GM21360 (cell line): ENCODE data around the gene RASAL2.
A peak's percentile ranks its signal among the peaks of the same experiment; 100 is the strongest.
"Not testable (repeated sequence)": the region's sequence is repeated elsewhere in the genome, so short reads cannot be mapped to it uniquely, and the experiment has no call there.

Experiments used
- ATAC-seq: cut with Tn5 transposase; IDR thresholded peaks from one replicate; pipeline ENCODE4 v1.9.1; 2021; ENCODE audit warnings: mild to moderate bottlenecking, moderate library complexity; ENCODE audit not compliant: unreplicated experiment

Gene RASAL2

DNA sequence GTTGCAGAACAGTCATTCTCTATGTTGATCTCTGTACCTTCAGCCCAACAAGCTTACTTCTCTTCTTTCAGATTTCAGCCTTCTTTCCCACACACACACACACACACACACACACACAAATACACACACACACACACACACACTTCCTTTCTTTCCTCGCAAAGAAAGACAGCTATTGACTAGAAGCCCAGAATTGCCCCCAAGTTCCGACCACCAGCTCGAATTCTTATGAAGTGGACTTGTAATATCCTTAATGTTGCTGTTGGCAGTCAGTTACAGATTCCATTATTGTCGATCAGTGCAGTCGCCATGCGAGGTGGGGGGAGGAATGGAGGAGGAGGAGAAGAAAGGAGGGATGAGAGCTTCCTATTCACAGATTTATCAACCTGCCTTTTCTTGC lies 277.3 kb downstream of the RASAL2 start:
- no peak for ATAC-seq

DNA sequence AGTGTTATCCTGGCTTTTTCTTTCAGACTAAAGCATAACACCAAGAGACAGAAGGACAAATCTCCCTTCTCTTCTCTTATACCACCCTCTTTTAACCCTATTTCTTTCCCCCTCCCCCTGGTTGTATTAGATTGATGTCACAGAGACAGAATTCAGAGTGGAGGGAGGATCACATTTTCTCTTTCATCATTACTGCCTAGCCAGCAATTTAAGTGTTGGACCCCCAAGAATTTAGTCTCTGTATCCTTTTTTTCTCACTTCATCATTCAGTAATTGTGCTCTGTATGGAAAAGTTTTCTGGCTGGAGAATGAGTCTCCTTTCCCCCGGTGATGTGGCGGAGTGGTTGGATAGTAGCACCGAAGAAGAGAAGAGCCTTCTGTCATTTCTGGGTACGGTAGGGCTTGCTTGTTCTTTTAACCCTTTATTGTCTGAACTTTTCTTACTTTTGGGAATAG lies 278.1 kb downstream of the RASAL2 start:
- no peak for ATAC-seq

DNA sequence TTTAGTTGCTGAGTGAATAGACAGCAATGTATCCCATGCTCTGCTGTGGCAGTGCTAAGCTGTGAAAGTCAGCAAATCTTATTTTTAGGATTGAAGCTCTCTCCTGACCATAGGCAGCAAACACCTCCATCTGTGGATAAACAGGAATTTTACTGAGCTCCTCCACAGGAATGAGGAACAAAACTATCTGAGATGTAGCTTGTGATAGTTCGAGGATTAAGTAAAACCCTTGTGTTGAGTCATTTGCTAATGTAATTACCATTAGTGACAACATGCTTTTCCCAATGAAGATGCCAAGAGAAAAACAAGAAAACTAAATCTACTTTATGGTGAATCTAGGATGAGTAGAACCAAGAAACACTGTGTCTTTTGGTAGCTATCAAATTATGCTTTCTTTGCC lies 280.1 kb downstream of the RASAL2 start:
- ATAC-seq, result no peak

DNA sequence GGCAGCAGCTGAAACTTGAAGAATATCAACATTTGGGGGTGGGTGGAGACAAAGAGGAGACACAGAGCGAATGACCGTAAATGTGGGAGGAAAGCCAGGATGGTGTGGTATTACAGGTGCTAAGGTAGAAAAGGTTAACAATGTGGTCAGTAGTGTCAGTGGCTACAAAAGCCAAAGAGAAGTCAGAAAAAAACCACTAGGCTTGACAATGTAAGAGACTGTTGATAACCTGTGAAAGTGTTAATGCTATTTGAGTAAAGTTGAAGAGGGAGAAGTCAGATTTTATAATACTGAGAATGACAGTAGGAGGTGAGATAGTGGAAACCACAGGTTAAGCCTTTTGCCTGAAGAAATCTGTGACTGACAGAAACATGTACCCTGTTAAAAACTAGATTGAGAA lies 282.1 kb downstream of the RASAL2 start:
- no peak for ATAC-seq

DNA sequence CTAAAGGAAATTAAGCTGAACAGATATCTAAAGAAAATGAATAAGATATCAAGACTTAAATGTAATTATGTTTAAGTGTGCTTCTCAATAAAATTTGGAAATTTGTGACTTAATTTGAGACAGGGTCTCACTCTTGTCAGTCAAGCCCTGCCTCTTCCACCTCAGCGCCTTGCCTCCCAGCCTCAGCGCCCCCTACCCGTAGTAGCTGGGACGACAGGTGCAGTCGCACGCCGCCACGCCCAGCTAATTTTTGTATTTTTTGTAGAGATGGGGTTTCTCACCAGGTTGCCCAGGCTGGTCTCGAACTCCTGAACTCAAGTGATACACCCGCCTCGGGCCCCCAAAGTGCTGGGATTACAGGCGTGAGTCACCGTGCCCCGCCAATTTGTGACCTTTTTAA lies 285.9 kb downstream of the RASAL2 start:
- ATAC-seq, result no peak

DNA sequence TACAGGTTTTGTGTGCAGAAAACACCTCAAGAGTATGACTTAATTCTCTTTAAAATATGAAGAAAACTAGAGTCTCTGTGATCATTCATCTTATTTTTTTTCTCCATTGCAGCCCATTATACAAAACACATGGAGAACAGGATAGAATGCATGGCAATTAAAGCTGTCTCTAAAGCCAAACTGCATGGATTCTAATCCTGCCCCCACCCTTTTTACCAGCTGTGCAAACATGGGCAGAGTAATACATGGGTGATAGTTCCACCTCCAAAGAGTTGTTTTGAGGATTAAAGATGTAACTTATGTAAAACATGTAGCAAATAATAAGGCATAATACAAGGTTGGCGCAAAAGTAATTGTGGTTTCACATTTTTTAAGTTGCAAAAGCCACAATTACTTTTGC lies 288.5 kb downstream of the RASAL2 start:
- ATAC-seq, result no peak

DNA sequence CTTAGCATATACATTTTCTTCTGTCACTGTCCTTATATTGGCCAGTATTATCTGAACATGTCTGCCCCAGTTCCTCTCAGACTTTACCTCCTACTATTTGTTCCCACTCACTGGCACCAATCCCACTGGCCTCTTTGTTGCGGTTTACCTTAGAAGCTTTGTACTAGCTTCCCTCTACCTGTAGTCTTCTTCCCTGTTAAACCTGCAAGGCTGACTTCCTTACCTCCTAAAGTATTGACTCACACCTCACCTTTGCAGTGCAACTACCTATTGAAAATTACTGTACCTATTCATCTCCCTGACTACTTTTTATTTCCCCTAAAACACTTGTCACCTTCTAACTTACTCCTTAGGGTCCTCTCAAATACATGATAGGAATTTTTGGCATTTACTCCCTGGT lies 291.8 kb downstream of the RASAL2 start:
- no peak for ATAC-seq

DNA sequence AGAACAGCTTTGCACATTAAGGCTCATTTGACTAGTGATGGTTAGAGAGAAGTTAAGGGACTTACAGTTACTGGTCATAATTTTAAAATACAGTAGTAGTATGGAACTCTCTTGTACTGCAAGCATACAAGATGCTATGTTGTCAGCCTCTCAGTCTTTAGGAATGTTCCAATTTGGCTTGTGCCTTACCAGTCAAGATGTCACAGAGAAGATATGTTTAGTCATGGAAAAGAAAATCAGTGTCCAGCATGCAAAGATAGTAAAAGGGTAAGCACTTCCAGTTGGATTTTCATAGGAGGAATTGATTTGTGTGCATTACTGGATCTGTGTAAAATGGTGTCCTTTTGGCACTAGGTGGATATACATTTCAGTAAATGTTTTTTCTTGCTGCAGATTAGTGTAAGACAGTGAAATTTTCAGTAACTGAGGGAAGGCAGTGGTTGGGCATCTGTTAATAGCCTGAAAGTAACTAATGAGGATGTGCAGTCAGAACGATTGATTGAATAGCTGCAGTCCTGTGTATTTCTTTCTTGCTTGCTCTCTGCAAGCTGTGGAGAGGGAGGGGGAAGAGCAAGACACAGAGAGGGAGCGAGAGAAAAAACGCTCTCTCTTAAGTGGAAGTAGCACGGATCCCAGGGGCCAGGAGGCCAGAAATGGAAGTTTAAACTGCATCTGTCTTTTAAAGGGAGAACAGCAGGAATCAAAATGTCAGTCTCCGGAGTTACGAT lies 294.7 kb downstream of the RASAL2 start:
- ATAC-seq, result no peak

DNA sequence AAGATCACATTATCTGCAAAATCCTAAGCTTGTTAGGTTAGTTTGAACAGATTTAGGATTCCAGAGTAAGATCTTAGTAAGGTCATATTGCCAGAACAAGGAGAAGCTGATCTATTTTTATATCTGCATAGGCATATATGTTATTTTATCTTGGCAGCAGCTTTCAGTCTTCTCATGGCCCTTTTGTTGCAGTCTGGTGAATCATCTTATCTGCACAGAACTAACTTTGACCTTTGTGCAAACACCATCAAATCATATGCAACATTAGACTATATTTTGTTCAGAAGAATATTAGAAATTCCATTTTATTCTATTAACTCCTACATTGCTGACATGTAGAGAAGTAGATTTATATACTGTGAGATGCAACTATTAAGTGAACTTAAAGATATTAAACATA lies 295.5 kb downstream of the RASAL2 start:
- no peak for ATAC-seq

DNA sequence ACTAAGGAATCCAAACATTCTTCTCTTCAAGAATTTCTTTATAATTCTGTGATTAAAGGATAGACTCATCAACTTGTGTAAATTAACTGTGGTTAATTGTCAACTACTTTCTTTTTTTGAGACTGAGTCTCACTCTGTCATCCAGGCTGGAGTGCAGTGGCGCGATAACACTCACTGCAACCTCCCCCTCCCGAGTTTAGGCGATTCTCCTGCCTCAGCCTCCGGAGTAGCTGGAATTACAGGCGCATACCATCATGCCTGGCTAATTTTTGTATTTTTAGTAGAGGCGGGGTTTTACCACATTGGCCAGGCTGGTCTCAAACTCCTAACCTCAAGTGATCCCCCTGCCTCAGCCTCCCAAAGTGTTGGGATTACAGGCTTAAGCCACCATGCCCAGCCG lies 296.4 kb downstream of the RASAL2 start:
- ATAC-seq, result not testable (repeated sequence)

DNA sequence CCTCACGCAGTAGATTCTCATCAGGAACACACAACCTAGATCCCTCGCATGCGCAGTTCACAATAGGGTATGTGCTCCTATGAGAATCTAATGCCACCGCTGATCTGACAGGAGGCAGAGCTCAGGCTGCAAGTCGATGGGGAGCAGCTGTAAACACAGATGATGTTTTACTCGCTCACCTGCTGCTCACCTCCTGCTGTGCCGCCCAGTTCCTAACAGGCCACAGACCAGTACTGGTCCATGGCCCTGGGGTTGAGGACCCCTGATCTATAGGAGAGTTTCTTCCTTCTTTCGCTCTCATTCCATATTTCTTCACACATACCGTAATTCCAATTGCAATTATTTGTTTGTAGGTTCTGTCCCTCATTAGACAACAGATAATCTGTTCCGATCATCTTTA lies 299.5 kb downstream of the RASAL2 start:
- no peak for ATAC-seq

DNA sequence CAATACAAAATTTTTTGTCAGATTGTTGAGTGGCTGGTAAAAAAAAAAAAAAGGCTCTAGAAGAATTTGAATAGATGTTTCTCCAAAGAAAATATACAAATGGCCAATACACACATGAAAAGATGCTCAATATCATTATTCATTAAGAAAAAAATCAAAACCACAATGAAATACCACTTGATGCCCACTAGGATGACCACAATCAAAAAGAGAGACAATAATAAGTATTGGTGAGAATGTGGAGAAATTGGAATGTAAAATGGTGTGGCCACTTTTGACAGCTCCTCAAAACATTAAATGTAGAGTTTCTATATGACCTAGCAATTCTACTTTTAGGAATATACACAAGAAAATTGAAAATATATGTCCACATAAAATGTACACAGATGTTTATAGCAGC lies 302.9 kb downstream of the RASAL2 start:
- ATAC-seq, result no peak

DNA sequence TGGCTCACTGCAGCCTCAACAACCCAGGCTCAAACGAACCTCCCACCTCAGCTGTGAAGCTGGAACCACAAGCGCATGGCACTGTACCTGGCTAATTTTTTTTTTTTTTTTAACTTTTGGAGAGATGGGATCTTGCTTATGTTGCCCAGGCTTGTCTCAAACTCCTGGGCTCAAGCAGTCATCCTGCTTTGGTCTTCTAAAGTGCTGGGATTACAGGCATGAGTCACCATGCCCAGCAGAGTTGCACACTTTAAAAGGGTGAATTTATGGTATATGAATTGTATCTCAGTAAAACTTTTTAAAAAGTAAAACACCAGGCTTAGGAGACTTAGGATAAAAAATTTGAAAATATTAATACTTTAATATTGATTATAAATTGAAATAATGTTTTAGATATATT lies 303.8 kb downstream of the RASAL2 start:
- ATAC-seq, result no peak

DNA sequence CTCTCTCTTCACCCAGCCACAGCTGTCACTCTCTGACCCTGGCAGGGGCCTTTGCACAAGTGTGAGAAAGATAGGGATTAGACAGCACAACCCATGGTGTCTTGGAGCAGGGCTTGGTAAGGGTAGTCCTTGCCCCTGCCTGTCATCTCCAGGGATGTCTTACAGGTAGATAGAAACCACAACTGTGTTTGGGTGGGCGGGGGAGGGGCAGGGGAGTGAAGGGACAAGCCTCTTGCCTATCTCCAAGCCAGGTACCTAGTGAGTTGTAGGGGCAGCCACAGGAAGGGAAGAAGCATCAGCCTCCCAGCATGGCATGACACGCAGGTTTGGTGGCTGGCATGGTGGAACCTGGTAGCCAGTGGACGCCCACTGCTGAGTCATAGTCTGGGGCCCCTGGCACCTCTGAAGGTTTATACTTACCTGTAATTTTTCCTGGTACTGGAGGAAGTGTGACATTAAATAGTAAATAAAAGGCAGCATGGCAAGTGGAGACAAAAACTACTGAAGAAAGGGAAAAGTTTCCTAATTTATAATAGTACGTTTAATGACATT lies 305.3 kb downstream of the RASAL2 start:
- ATAC-seq, result no peak

DNA sequence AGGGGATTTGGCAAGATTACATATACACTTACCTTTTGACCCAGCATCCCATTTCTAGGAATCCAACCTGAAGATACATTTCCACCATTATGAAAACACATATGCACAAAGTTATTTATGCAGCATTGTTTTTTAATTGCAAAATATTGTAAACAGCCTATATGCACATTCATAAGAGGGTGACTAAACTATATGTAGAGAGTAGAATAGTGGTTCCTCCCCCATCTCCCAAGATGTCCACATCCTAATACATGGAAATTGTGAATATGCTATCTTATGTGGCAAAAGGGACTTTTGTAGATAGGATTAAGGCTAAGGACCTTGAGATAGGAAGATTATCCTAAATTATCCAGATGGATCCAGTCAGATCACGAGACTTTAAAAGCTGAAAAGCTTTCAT lies 311.2 kb downstream of the RASAL2 start:
- ATAC-seq, result no peak

DNA sequence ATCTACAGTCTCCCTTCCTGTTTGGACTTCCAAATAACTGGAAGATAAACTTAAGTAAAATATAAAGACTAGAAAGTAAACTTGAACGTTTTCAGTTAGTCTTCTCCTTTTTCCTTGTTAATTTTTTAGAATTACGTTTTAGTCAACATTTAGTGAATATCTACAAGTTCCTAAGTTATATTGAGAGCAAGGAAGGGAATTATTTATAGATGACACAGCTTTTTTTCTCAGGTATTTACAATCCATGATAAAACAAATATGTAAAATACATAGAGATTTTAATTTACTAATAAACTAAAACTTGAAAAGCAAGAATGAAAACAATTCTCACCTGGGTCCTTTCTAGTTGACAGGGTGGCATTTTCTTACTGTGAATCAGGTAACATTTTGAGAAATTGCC lies 313.3 kb downstream of the RASAL2 start:
- ATAC-seq, result no peak

DNA sequence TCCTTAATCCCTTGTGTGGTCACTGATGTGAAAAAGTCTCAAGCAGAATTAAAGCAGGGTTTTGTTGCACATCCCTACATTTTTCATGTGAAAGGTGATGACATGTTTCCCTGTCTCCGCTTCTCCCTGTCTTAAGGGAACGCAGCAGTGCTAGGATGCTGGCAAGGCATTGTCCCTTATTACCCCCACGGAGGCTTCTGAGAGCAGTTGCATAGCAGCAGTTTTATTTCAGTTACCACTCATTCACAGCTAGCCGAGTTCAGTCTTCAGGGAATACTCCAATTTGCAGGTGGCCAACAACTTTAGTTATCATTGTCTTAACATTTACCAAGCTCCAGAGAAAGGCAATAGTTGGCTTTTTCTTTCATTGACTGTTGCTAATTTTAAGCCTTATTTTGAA lies 313.8 kb downstream of the RASAL2 start:
- ATAC-seq, result no peak

DNA sequence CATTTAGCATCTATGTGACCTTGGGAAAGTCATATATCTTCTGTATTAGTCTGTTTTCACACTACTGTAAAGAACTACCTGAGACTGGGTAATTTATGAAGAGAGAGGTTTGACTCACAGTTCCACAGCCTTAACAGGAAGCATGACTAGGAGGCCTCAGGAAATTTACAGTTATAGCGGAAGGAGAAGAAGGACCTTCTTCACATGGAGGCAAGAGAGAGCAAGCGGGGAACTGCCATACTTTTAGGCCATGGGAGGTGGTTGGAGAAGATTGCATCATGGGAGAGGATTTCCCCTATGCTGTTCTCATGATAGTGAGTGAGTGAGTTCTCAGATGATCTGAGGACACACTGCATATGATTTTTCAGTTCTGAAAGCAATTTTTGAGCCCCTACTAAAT lies 315.0 kb downstream of the RASAL2 start:
- no peak for ATAC-seq

DNA sequence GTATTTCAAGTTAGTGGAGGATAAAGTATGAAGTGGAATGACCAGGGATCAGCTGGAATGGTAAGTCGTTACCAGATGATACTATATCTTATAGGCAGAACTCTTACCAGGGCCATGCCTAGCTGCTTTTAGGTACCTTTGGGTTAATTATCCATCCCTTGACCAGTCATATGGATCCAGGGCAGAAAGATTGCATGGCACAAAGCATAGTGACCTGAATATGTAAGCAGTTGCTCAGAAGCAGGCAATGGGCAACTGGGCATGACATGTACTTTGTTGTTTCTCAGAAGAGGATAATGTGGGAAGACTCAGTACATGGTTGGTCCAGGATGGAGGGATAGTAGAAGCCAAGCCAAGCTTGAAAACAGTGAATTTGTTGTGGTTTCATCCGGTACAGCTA lies 315.6 kb downstream of the RASAL2 start:
- no peak for ATAC-seq

DNA sequence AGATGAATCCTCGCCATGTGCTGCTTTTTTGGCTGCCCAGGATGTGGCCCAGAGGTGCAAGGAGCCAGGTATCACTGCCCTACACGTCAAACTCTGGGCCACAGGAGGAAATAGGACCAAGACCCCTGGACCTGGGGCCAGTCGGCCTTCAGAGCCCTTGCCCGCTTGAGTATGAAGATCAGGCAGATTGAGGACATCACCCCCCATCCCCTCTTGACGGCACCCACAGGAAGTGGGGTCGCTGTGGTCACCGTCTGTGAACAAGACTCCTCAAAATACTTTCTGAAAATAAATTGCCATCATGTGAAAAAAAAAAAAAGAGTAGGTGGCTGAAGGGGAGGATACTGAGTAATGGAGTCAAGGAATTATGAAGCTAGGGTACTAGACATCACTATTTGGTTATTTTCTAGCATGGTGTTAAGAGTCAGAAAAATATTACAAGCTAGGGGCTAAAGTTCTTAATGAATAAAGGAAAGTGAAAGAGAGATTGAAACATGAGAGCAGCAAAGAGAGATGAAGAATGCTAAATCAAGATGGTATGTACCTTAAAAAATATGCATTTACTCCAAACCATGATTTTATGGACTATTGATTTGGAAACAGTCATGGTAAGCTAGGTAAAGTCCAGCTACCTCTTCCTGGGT lies 318.0 kb downstream of the RASAL2 start:
- ATAC-seq, result peak; percentile 55

DNA sequence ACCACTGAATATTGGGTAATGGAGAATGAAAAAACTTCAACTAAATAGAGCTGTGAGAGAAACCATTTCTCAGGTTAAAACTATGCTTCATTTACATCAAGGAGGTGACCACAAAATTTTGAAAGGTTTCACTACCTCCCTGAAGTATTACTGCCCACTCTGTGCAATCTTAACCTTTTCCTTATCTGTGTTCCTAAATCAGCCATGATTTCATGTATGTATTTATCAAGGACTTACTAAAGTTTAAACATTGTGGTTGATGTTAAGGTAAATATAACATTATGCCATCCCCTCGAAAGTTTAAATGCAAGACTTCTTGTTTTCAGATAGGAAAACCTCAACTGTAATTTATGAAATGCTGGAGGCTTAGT lies 318.5 kb downstream of the RASAL2 start:
- peak; percentile 83 for ATAC-seq

DNA sequence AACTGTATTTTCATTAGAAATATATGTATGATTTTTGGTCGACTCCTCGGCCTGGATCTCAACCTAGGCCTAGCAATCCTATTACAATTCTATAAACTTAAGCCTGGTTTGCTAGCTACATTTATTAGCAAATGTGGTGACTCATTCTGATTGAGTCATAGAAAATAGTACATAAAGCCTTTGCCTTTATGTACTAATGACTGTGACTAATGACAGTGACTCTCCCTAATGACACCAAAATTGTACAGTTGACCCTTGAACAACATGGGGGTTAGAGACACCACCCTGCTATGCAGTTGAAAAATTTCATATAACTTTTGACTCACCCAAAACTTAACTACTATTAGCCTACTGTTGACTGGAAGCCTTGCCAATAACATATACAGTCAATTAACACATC lies 324.0 kb downstream of the RASAL2 start:
- ATAC-seq, result no peak
